Neutrophil (primary cell): ENCODE data around the gene RPL29.

Experiments
- H3K27ac ChIP-seq: fragments of 200-600 bp; sonication (generic); 2 replicates; pipeline ENCODE4 v1.5.1; 2016; ENCODE audit warnings: mild to moderate bottlenecking, moderate library complexity
- H3K27me3 ChIP-seq: fragments of 200-600 bp; sonication (generic); 2 replicates; pipeline ENCODE4 v1.6.0; 2016; ENCODE audit warnings: mild to moderate bottlenecking
- H3K36me3 ChIP-seq: fragments of 200-600 bp; sonication (generic); 2 replicates; pipeline ENCODE4 v1.5.1; 2017
- H3K4me1 ChIP-seq, 2 experiments: fragments of 200-600 bp in 1 of 2; sonication (generic) in 1 of 2; 1 replicate in 1 of 2; 2 replicates in 1 of 2; pipeline versions ENCODE4 v1.5.1 to v1.6.1; 2013 to 2016; ENCODE audit warnings: low read depth in 1 of 2, low read length in 1 of 2, mild to moderate bottlenecking in 1 of 2, moderate library complexity in 1 of 2; ENCODE audit not compliant: control insufficient read depth in 1 of 2, insufficient read depth in 1 of 2
- H3K4me3 ChIP-seq, 2 experiments: fragments of 200-600 bp in 1 of 2; sonication (generic) in 1 of 2; 1 replicate in 1 of 2; 2 replicates in 1 of 2; pipeline ENCODE4 v1.5.1; 2013 to 2016; ENCODE audit warnings: low read depth in 1 of 2, low read length in 1 of 2, mild to moderate bottlenecking in 1 of 2, moderate library complexity in 1 of 2
- H3K9me3 ChIP-seq: fragments of 200-600 bp; sonication (generic); 2 replicates; pipeline ENCODE4 v1.5.1; 2016
- CTCF ChIP-seq: fragments of 200-600 bp; sonication (generic); IDR thresholded peaks from 2 replicates; pipeline ENCODE4 v1.5.1; 2016; ENCODE audit warnings: antibody characterized with exemption

RPL29 gene

GRCh38 chr3:52031896-52032295 is 36.2 kb upstream of the RPL29 start:
- H3K4me3 ChIP-seq: no peak overlapping the region
- no peak for TF ChIP-seq CTCF

GRCh38 chr3:52030714-52031310 is 35.1 kb upstream of the RPL29 start:
- H3K27me3 ChIP-seq: no peaks in the 10 kb centered on the region
- H3K4me1 ChIP-seq: no peaks in the 10 kb centered on the region
- no peaks in the 10 kb centered on the region for H3K9me3 ChIP-seq
- no peak for TF ChIP-seq CTCF
- no peak overlapping the region for H3K4me3 ChIP-seq
- H3K36me3 ChIP-seq: no peaks in the 10 kb centered on the region
- no peak overlapping the region for H3K27ac ChIP-seq

More at GRCh38 chr3:52031896-52032295, 36.2 kb upstream of the RPL29 start:
- no peaks in the 10 kb centered on the region for H3K9me3 ChIP-seq
- H3K4me1 ChIP-seq: no peaks in the 10 kb centered on the region
- H3K36me3 ChIP-seq: no peaks in the 10 kb centered on the region
- H3K27ac ChIP-seq: no peak overlapping the region
- no peaks in the 10 kb centered on the region for H3K27me3 ChIP-seq

GRCh38 chr3:52029535-52029934 is 33.8 kb upstream of the RPL29 start:
- Histone ChIP-seq H3K27ac (no peak overlapping the region), H3K36me3 (no peaks in the 10 kb centered on the region), H3K4me1 (no peaks in the 10 kb centered on the region), H3K27me3 (no peaks in the 10 kb centered on the region), H3K4me3 (no peak overlapping the region), H3K9me3 (no peaks in the 10 kb centered on the region)
- no peak for TF ChIP-seq CTCF

- no peak overlapping the region for H3K4me3 ChIP-seq
- no peaks in the 10 kb centered on the region for H3K9me3 ChIP-seq
- no peaks in the 10 kb centered on the region for H3K36me3 ChIP-seq
- no peak for TF ChIP-seq CTCF
- no peaks in the 10 kb centered on the region for H3K4me1 ChIP-seq
- no peaks in the 10 kb centered on the region for H3K27me3 ChIP-seq
- H3K27ac ChIP-seq: no peak overlapping the region
Observed at GRCh38 chr3:52029053-52029452, 33.4 kb upstream of the RPL29 start.

GRCh38 chr3:52028572-52028971 is 32.9 kb upstream of the RPL29 start:
- Histone ChIP-seq H3K36me3 (no peaks in the 10 kb centered on the region), H3K27ac (no peak overlapping the region), H3K4me3 (no peak overlapping the region), H3K27me3 (no peaks in the 10 kb centered on the region), H3K4me1 (no peaks in the 10 kb centered on the region), H3K9me3 (no peaks in the 10 kb centered on the region)
- TF ChIP-seq CTCF: no peak

- no peak overlapping the region for H3K27ac ChIP-seq
- no peaks in the 10 kb centered on the region for H3K36me3 ChIP-seq
- no peaks in the 10 kb centered on the region for H3K27me3 ChIP-seq
- no peak for TF ChIP-seq CTCF
- no peaks in the 10 kb centered on the region for H3K4me1 ChIP-seq
- H3K9me3 ChIP-seq: no peaks in the 10 kb centered on the region
- no peak overlapping the region for H3K4me3 ChIP-seq
Observed at GRCh38 chr3:52026041-52026440, 30.3 kb upstream of the RPL29 start.
